KMS-11 (cell line): ENCODE measurements around the gene SCMH1.

Experiments used
- H2AFZ ChIP-seq: fragments of 200-600 bp; sonication (generic); 2 replicates; pipeline ENCODE4 v1.6.1; 2016; ENCODE audit warnings: antibody characterized with exemption, mixed run types, low read depth
- H3K27ac ChIP-seq: fragments of 200-600 bp; sonication (generic); 2 replicates; pipeline ENCODE4 v1.6.1; 2016; ENCODE audit warnings: mild to moderate bottlenecking, mixed run types
- H3K27me3 ChIP-seq: fragments of 200-600 bp; sonication (generic); 2 replicates; pipeline ENCODE4 v1.6.1; 2017; ENCODE audit warnings: mild to moderate bottlenecking, low read depth, mixed run types, moderate library complexity; ENCODE audit not compliant: insufficient read depth
- H3K36me3 ChIP-seq: fragments of 200-600 bp; sonication (generic); 2 replicates; pipeline ENCODE4 v1.6.1; 2017; ENCODE audit warnings: mild to moderate bottlenecking, mixed run types; ENCODE audit not compliant: insufficient read depth
- H3K4me1 ChIP-seq: fragments of 200-600 bp; sonication (generic); 2 replicates; pipeline ENCODE4 v1.6.1; 2016; ENCODE audit warnings: mild to moderate bottlenecking, low read depth, mixed run types; ENCODE audit not compliant: poor library complexity, severe bottlenecking
- H3K4me2 ChIP-seq: fragments of 200-600 bp; sonication (generic); 2 replicates; pipeline ENCODE4 v1.7.0; 2016; ENCODE audit warnings: mild to moderate bottlenecking, mixed run types
- H3K4me3 ChIP-seq: fragments of 200-600 bp; sonication (generic); IDR thresholded peaks from 2 replicates; pipeline ENCODE4 v1.6.1; 2017; ENCODE audit warnings: low read depth, low read length, mixed read lengths; ENCODE audit not compliant: insufficient read depth
- H3K79me2 ChIP-seq: fragments of 200-600 bp; sonication (generic); 2 replicates; pipeline ENCODE4 v1.6.1; 2016; ENCODE audit warnings: low read depth, mixed run types; ENCODE audit not compliant: insufficient read depth
- H3K9ac ChIP-seq: fragments of 200-600 bp; sonication (generic); 2 replicates; pipeline ENCODE4 v1.6.1; 2016; ENCODE audit warnings: mild to moderate bottlenecking, mixed run types
- H4K20me1 ChIP-seq: fragments of 200-600 bp; sonication (generic); 2 replicates; pipeline ENCODE4 v1.6.1; 2016; ENCODE audit warnings: mild to moderate bottlenecking, mixed run types; ENCODE audit not compliant: insufficient read depth
- TF ChIP-seq, protein P1 (sequence below): fragments of 200-600 bp; sonication (generic); conservative IDR thresholded peaks from 2 replicates; pipeline ENCODE4 v1.6.1; 2017; ENCODE audit warnings: low read depth, mild to moderate bottlenecking, antibody characterized with exemption, low read length, moderate library complexity, mixed read lengths

The SCMH1 gene

DNA sequence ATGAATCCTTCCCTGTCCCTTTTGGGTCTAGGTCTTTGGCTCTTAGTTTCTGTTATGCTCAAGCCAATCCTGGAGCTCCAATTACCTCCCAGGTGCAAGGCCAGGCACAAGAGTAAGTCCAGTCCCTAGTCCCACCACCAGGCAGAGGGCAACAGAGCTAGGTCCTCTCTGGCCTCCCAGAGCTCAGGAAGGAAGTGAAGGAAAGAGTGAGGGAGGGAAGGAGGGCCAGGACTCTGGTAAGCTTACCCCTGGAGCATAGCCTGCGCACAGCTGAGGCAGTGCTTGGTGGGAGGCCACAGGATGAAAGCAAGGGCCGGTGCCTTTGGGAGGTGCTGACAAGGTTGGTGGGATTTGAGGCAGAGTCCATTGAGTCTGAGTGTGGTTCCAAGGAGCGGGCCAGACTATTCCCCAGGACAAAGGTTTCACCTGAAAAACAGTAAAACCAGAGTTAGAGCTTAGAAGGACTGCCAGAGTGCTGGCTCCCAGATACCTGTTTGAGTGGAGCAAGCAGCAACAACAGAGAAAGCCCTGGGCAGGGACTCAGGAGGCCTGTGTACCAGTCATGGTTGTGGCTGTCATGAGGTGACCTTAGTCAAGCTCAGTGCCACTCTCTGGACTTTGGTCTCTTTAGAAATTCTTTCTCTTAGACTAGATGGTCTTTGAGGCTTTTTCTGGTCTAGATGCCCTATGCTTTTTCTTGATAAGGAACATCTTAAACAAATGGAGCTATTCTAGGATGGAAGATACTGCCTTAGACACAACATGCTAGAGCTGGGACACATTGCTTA lies 204.8 kb downstream of the SCMH1 start:
- H3K9ac ChIP-seq, result no peak overlapping the region
- H3K79me2 ChIP-seq, result no peaks in the 10 kb centered on the region
- no peak overlapping the region for H3K4me3 ChIP-seq
- no peak overlapping the region for H3K4me2 ChIP-seq
- H4K20me1 ChIP-seq, result no peaks in the 10 kb centered on the region
- no peaks in the 10 kb centered on the region for H3K36me3 ChIP-seq
- TF ChIP-seq, protein P1, sequence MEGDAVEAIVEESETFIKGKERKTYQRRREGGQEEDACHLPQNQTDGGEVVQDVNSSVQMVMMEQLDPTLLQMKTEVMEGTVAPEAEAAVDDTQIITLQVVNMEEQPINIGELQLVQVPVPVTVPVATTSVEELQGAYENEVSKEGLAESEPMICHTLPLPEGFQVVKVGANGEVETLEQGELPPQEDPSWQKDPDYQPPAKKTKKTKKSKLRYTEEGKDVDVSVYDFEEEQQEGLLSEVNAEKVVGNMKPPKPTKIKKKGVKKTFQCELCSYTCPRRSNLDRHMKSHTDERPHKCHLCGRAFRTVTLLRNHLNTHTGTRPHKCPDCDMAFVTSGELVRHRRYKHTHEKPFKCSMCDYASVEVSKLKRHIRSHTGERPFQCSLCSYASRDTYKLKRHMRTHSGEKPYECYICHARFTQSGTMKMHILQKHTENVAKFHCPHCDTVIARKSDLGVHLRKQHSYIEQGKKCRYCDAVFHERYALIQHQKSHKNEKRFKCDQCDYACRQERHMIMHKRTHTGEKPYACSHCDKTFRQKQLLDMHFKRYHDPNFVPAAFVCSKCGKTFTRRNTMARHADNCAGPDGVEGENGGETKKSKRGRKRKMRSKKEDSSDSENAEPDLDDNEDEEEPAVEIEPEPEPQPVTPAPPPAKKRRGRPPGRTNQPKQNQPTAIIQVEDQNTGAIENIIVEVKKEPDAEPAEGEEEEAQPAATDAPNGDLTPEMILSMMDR, result no peak
- H3K27me3 ChIP-seq, result no peaks in the 10 kb centered on the region
- no peak overlapping the region for H2AFZ ChIP-seq
- H3K27ac ChIP-seq, result no peak overlapping the region
- no peaks in the 10 kb centered on the region for H3K4me1 ChIP-seq

DNA sequence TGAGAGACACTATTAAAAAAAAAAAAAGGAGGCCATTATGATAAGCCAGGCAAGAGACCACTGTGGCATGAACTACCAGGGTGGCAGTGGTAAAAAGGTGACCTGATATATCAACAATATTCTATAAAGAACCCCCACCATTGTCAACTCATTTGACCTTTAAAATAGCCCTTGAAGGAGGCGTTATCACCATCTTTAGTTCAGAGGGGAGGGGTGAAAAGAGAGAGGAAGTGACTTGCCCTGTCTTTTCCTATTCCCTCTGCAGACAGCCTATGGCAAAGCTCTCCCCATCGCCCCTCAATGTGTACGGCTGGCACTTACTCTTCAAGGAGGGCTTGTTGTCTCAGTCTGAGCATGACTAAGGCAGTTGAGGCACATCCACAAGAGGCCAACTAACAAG lies 208.8 kb downstream of the SCMH1 start:
- Histone ChIP-seq H3K27me3 (no peaks in the 10 kb centered on the region), H3K36me3 (no peaks in the 10 kb centered on the region), H3K4me1 (no peaks in the 10 kb centered on the region), H3K9ac (no peak overlapping the region), H3K4me2 (no peak overlapping the region), H4K20me1 (no peaks in the 10 kb centered on the region), H3K79me2 (no peaks in the 10 kb centered on the region), H3K4me3 (no peak overlapping the region), H3K27ac (no peak overlapping the region), H2AFZ (no peak overlapping the region)
- TF ChIP-seq, protein P1, result no peak

DNA sequence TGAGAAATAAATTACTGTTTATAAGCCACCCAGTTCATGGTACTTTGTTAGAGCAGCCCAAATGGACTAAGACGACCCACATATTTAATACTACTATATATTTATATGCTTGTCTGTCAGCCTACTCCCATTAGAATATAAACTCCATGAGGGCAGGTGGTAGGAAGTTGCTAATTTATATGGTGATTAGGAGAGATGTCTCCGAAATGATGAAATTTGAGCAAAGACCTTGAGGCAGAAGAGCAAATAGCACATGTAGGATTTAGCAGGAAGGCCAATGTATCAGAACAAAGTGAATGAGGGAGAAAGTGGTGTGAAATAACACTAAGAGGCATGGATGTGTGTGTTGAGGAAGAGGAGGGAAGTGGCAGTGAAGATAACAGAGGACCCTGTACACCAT lies 210.0 kb downstream of the SCMH1 start:
- H3K79me2 ChIP-seq, result no peaks in the 10 kb centered on the region
- TF ChIP-seq, protein P1, result no peak
- H3K4me3 ChIP-seq, result no peak overlapping the region
- H2AFZ ChIP-seq, result no peak overlapping the region
- H3K4me1 ChIP-seq, result no peaks in the 10 kb centered on the region
- H3K27ac ChIP-seq, result no peak overlapping the region
- H3K36me3 ChIP-seq, result no peaks in the 10 kb centered on the region
- H3K9ac ChIP-seq, result no peak overlapping the region
- H3K4me2 ChIP-seq, result no peak overlapping the region
- H3K27me3 ChIP-seq, result no peaks in the 10 kb centered on the region
- no peaks in the 10 kb centered on the region for H4K20me1 ChIP-seq

DNA sequence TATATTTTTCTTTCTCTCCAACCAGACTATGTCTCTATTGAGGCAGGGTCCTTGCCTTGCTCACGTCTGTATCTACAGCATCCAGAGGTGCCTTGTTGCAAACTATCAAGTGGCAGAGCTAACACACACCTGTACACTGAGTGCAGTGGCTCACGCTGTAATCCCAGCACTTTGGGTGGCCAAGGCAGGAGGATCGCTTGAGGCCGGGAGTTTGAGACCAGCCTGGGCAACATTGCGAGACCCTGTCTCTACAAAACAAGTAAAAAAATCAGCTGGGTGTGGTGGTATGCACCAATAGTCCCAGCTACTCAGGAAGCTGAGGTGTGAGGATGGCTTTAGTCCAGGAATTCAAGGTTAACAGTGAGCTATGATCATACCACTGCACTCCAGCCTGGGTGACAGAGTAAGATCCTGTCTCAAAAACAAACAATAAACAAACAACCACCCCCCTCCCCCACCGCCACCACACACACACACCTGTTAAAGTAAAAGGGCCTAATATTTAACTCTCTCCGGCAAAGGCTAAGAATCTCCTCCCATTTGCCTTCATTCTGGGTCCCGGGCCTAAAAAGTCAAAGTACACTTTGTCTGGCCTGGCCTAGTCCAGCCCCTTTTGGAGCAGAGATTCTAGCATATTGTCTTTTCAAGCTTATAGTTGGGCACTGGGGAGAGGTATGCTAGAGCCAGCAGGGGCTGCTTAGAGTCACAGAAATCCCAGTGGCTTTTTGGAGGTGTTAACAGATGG lies 211.1 kb downstream of the SCMH1 start:
- no peaks in the 10 kb centered on the region for H3K36me3 ChIP-seq
- TF ChIP-seq, protein P1, result no peak
- H4K20me1 ChIP-seq, result no peaks in the 10 kb centered on the region
- no peak overlapping the region for H2AFZ ChIP-seq
- H3K4me1 ChIP-seq, result no peaks in the 10 kb centered on the region
- H3K27me3 ChIP-seq, result no peaks in the 10 kb centered on the region
- no peaks in the 10 kb centered on the region for H3K79me2 ChIP-seq
- no peak overlapping the region for H3K4me3 ChIP-seq
- no peak overlapping the region for H3K9ac ChIP-seq
- no peak overlapping the region for H3K4me2 ChIP-seq
- H3K27ac ChIP-seq, result no peak overlapping the region
